ENCODE results near the gene S1PR5. TPM values are rescaled to one million over a fixed set of nuclear protein-coding genes. Genes with fewer than 3 reads are reported as not detected.

Gene S1PR5
- polyA plus RNA-seq, 1 donor: 0.96 TPM

DNA sequence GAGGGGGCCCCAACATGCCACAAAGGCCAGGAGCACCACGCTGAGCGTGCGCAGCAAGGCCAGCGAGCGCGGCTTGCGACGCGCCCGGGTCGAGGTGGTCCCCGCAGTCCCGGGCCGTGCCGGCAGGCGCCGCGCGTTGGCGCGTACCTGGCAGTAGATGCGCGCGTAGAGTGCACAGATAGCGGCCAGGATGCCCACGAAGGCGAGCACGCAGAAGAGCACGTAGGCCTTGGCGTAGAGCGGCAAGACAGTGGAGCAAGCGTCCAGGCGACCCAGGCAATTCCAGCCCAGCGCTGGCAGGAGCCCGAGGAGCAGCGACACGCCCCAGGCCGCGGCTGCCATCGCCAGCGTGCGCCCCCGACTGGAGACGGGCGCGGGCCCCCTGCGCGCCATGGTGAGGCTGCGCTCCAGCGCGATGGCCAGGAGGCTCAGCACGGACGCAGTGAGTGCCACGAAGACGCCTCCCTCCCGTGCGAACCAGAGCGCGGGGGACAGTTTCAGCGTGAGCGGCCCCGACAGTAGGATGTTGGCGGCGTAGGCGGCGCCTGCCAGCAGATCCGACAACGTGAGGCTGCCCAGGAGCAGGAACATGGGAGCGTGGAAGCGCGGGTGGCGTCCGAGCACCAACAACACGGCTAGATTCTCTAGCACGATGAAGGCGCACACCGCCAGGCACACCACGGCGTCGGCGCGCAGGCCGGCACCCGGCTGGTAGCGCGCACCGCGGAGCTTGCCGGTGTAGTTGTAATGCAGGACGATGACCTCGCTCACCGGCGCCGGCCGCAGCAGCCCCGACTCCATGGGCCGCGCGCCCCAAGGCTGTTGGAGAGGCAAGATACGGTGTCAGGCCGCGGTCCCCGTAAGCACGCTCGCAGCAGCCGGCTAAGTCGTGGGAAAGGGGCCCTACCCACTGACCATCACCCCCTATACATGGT is 2.8 kb downstream of the S1PR5 start:
- peak in 1 of 2 donors; percentile 30 for DNase-seq
- peaks cover 5% of the 10 kb centered on the region for H3K9me3 ChIP-seq (ENCODE audit: control insufficient read depth, low read depth, low read length)
- H3K27me3 ChIP-seq (ENCODE audit: control insufficient read depth, insufficient read depth, low read length): peaks cover 79% of the 10 kb centered on the region
- no peak overlapping the region for H3K27ac ChIP-seq (ENCODE audit: low read length)
- no peaks in the 10 kb centered on the region for H3K36me3 ChIP-seq (ENCODE audit: control insufficient read depth, insufficient read depth, low read length)
- no peak overlapping the region for H3K4me3 ChIP-seq (ENCODE audit: low read length)
- H3K4me1 ChIP-seq (ENCODE audit: control insufficient read depth, insufficient read depth, low read length): peaks cover 10% of the 10 kb centered on the region
- WGBS (ENCODE audit: insufficient coverage, low lambda C conversion rate): no CpG with 5 or more reads among the region's 107 CpGs

DNA sequence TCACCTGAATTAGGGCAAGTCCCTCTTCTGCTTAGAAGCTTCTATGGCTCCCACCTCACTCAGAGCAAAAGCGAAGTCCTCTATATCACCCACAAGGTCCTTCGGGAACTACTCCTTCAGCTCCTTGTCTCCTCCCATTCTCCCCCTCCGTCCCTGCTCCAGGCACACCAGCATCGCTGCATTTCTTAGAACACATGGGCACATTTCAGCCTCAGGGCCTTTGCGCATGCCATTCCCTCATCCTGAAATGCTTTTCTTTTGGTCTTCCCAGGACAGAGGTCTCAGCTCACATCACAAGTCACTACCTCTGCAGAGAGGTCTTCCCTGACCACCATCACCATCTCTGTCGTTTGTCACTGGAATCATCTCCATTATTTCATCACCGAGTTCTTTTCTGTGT is 4.0 kb downstream of the S1PR5 start:
- H3K4me1 ChIP-seq (ENCODE audit: control insufficient read depth, insufficient read depth, low read length): peaks cover 10% of the 10 kb centered on the region
- 100% methylated on average over 1 of the region's 7 CpGs for WGBS (ENCODE audit: insufficient coverage, low lambda C conversion rate)
- no peak for DNase-seq
- H3K27ac ChIP-seq (ENCODE audit: low read length): no peak overlapping the region
- H3K27me3 ChIP-seq (ENCODE audit: control insufficient read depth, insufficient read depth, low read length): peaks cover 67% of the 10 kb centered on the region
- H3K36me3 ChIP-seq (ENCODE audit: control insufficient read depth, insufficient read depth, low read length): no peaks in the 10 kb centered on the region
- no peak overlapping the region for H3K4me3 ChIP-seq (ENCODE audit: low read length)
- peaks cover 5% of the 10 kb centered on the region for H3K9me3 ChIP-seq (ENCODE audit: control insufficient read depth, low read depth, low read length)

DNA sequence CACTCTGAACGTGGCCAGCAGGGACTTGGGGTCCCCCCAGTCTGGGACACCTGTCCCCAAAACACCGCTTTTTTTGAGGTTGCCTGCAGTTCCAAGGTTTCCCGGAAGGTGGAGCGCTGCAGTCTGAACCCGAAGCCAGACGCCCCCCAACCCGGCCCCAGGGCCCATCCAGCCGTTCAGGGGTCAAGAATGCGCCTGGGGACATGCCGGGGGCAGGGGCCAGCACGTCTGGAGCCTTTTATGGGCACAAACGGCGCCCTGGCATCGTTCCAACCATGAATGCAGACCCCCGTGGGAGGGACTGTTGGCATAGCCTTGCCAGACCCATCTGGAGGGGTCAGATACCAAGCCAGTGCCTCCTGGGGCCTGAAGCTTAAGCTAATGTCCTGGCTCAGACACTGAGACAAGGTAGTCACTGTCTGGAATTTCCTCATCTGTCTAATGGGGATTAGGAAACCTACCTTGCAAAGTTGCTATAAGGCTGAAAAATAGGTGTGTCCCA is 6.9 kb downstream of the S1PR5 start:
- no peak overlapping the region for H3K4me3 ChIP-seq (ENCODE audit: low read length)
- H3K27me3 ChIP-seq (ENCODE audit: control insufficient read depth, insufficient read depth, low read length): peaks cover 38% of the 10 kb centered on the region
- no CpG with 5 or more reads among the region's 15 CpGs for WGBS (ENCODE audit: insufficient coverage, low lambda C conversion rate)

DNA sequence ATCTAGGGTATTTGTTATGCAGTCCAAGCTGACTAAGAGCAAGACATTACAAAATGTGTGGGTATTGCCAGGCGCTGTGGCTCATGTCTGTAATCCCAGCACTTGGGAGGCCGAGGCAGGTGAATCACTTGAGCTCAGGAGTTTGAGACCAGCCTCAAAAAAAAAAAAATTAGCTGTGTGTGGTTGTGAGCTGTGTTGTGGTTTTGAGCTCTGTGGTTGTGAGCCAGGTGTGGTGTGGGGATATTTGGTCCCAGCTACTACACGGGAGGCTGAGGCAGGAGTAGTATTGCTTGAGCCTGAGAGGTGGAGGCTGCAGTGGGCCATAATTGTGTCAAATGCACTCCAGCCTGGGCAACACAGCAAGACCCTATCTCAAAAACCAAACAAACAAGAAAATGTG is 8.5 kb downstream of the S1PR5 start:
- H3K27ac ChIP-seq (ENCODE audit: low read length): no peak overlapping the region
- no peak for DNase-seq
- no peaks in the 10 kb centered on the region for H3K9me3 ChIP-seq (ENCODE audit: control insufficient read depth, low read depth, low read length)
- H3K27me3 ChIP-seq (ENCODE audit: control insufficient read depth, insufficient read depth, low read length): peaks cover 22% of the 10 kb centered on the region
- no CpG with 5 or more reads among the region's 3 CpGs for WGBS (ENCODE audit: insufficient coverage, low lambda C conversion rate)
- H3K4me3 ChIP-seq (ENCODE audit: low read length): no peak overlapping the region
- peaks cover 5% of the 10 kb centered on the region for H3K4me1 ChIP-seq (ENCODE audit: control insufficient read depth, insufficient read depth, low read length)
- no peaks in the 10 kb centered on the region for H3K36me3 ChIP-seq (ENCODE audit: control insufficient read depth, insufficient read depth, low read length)

More for the DNA sequence above, 6.9 kb downstream of the S1PR5 start:
- Histone ChIP-seq H3K27ac (ENCODE audit: low read length) (no peak overlapping the region), H3K9me3 (ENCODE audit: control insufficient read depth, low read depth, low read length) (peaks cover 5% of the 10 kb centered on the region), H3K36me3 (ENCODE audit: control insufficient read depth, insufficient read depth, low read length) (no peaks in the 10 kb centered on the region), H3K4me1 (ENCODE audit: control insufficient read depth, insufficient read depth, low read length) (peaks cover 5% of the 10 kb centered on the region)
- DNase-seq: peak in 1 of 2 donors; percentile 33

DNA sequence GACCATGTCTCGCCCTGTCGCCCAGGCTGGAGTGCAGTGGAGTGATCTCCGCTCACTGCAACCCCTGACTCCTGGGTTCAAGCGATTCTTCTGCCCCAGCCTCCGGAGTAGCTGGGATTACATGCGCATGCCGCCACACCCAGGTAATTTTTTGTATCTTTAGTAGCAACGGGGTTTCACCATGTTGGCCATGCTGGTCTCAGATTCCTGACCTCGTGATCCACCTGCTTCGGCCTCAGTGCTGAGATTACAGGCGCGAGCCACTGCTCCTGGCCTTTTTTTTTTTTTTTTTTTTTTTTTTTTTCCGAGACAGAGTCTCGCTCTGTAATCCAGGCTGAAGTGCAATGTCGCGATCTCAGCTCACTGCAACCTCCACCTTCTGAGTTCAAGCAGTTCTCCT is 9.2 kb downstream of the S1PR5 start:
- WGBS (ENCODE audit: insufficient coverage, low lambda C conversion rate): no CpG with 5 or more reads among the region's 16 CpGs
- DNase-seq: no peak
- Histone ChIP-seq H3K4me3 (ENCODE audit: low read length) (no peak overlapping the region), H3K27ac (ENCODE audit: low read length) (no peak overlapping the region), H3K9me3 (ENCODE audit: control insufficient read depth, low read depth, low read length) (no peaks in the 10 kb centered on the region), H3K27me3 (ENCODE audit: control insufficient read depth, insufficient read depth, low read length) (peaks cover 15% of the 10 kb centered on the region), H3K36me3 (ENCODE audit: control insufficient read depth, insufficient read depth, low read length) (no peaks in the 10 kb centered on the region), H3K4me1 (ENCODE audit: control insufficient read depth, insufficient read depth, low read length) (peaks cover 5% of the 10 kb centered on the region)

DNA sequence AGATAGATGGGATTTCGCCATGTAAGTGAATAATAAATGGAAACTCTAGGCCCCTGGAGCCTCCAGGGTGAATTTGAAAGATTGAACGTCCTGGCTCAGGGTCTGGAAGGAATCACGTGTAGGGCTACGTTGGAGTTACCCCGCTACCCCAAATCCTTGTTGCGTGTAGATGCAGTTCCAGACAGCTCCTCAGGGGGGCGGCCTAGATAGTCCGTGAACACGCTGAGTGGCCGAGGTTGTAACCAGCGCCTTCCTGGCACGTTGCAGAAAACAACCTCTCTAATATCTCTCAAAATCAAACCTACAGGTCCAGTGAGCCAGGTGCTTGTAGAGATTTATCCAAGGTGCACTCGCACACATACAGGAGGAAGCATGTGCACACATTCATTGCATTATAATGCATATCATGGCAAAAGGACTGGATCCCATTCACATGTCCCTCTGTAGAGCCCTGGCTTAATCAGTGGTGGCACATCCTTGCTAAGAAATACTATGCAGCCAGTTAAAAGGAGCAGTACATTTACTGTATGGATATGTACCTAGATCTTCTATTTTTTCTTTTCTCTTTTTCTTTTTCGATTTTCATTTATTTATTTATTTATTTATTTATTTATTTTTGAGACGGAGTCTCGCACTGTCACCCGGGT is 11.5 kb downstream of the S1PR5 start:
- 80% methylated on average over 4 of the region's 17 CpGs for WGBS (ENCODE audit: insufficient coverage, low lambda C conversion rate)

DNA sequence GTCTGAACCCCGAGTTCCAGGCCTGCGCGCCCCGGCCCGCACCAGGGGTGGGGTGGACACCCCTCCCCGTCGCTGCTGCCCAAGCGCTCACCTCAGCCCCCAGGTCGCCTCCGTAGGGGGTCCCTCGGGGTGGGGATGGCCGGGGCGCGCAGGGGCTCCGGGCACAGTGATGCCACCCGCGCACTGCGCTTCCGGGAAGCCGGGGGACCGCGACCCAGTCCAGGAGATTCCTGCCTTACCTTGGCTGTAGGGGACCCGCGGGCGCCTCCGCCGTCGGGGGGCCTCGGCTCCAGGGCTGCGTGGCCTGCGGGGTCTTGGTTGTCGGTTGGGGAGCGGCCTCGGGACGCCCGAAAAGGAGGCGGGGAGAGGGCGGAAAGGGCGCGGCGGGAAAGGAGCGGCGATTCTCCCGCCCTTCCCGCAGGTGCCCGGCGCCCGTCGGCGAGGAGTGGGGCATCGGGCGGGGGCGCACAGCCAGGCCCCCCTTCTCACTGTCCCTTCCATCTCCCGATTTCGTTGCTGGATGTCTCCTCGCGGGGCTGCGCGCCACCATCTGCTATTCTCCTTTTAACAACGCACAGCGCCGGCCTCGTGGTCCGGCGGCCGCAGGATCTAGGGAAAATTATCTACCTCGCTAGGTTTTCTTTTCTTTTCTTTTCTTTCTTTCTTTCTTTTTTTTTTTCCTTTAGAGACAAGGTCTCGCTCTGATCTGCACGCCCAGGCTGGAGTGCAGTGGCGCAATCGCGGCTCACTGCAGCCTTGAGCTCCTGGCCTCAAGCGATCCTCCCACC is 14.1 kb downstream of the S1PR5 start, which contains the start of gene KEAP1:
Gene KEAP1 (minus strand): TSS at position 355 of the 788 bp plus-strand sequence. CDS start 3,323 bp downstream, outside the sequence.
- Histone ChIP-seq H3K4me3 (ENCODE audit: low read length) (peak within 1 kb of the TSS; percentile 88), H3K36me3 (ENCODE audit: control insufficient read depth, insufficient read depth, low read length) (peaks cover 14% of the 10 kb centered on the region), H3K27ac (ENCODE audit: low read length) (peak within 1 kb of the TSS; percentile 85), H3K4me1 (ENCODE audit: control insufficient read depth, insufficient read depth, low read length) (peaks cover 11% of the 10 kb centered on the region), H3K27me3 (ENCODE audit: control insufficient read depth, insufficient read depth, low read length) (no peaks in the 10 kb centered on the region), H3K9me3 (ENCODE audit: control insufficient read depth, low read depth, low read length) (no peaks in the 10 kb centered on the region)
- 0% methylated on average over 8 of the region's 73 CpGs for WGBS (ENCODE audit: insufficient coverage, low lambda C conversion rate)
- DNase-seq: peak in 1 of 2 donors; percentile 76

More for the DNA sequence above, 11.5 kb downstream of the S1PR5 start:
- Histone ChIP-seq H3K4me3 (ENCODE audit: low read length) (no peak overlapping the region), H3K4me1 (ENCODE audit: control insufficient read depth, insufficient read depth, low read length) (peaks cover 10% of the 10 kb centered on the region), H3K27ac (ENCODE audit: low read length) (no peak overlapping the region), H3K9me3 (ENCODE audit: control insufficient read depth, low read depth, low read length) (no peaks in the 10 kb centered on the region), H3K27me3 (ENCODE audit: control insufficient read depth, insufficient read depth, low read length) (peaks cover 4% of the 10 kb centered on the region), H3K36me3 (ENCODE audit: control insufficient read depth, insufficient read depth, low read length) (no peaks in the 10 kb centered on the region)
- peak; percentile 48 to 59 for DNase-seq

DNA sequence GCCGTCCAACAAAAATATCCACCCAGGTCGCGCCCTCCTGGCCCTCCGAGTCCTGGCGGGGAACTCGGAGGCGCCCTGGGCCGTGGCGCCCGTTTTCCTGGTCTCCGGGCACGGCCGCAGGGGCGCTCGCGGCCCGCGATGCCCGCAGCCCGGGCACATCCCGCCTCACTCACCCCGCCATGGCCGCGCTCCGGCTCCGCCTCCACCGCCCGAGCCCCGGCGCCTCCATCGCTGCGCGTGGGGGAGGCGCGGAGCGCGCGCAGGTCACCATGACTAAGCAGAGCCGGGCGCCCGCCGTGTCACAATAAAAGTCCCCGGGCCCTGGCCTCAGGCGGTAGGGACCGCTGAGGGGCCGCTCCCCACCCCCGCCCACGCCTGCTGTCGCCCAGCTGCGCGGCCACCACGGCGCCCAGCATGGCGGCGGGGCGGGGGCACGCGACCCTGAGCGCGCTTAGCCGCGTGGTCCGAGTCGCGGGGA is 14.7 kb downstream of the S1PR5 start:
- H3K36me3 ChIP-seq (ENCODE audit: control insufficient read depth, insufficient read depth, low read length): peaks cover 16% of the 10 kb centered on the region
- no peaks in the 10 kb centered on the region for H3K9me3 ChIP-seq (ENCODE audit: control insufficient read depth, low read depth, low read length)
- H3K27me3 ChIP-seq (ENCODE audit: control insufficient read depth, insufficient read depth, low read length): no peaks in the 10 kb centered on the region
- peaks cover 11% of the 10 kb centered on the region for H3K4me1 ChIP-seq (ENCODE audit: control insufficient read depth, insufficient read depth, low read length)
- DNase-seq: peak; percentile 93 to 95
- H3K4me3 ChIP-seq (ENCODE audit: low read length): peak overlapping the region; percentile 88
- H3K27ac ChIP-seq (ENCODE audit: low read length): peak overlapping the region; percentile 85
- WGBS (ENCODE audit: insufficient coverage, low lambda C conversion rate): no CpG with 5 or more reads among the region's 65 CpGs

DNA sequence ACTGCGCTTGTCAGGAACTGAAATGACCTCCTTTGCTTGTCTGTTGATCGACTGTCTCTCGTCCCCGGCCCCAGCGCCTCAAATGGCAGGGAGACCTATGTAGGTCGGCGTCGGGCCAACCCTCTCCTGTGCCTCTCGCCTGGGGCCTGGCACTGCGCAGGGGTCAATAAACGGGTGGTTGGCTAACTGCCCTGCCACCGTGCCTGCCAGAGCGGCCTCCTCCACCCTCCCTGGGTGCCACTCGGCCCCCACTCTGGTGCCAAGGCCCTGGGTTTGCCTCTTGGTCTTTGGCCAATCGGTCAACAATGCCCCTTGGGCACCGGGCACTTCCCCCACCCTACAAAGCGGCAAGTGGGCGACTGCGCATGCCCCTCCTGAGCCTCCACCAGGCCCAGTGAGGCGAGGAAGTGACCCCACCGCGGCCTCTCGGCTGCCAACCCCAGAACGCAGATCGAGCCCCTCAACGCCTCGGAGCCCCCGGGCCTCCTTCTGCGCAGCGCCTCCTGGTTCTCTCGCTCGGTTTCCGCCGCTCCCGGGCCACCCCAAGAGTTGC is 15.2 kb downstream of the S1PR5 start:
- WGBS (ENCODE audit: insufficient coverage, low lambda C conversion rate): no CpG with 5 or more reads among the region's 35 CpGs
- peaks cover 11% of the 10 kb centered on the region for H3K4me1 ChIP-seq (ENCODE audit: control insufficient read depth, insufficient read depth, low read length)

More for the DNA sequence above, 15.2 kb downstream of the S1PR5 start:
- Histone ChIP-seq H3K9me3 (ENCODE audit: control insufficient read depth, low read depth, low read length) (no peaks in the 10 kb centered on the region), H3K27ac (ENCODE audit: low read length) (peak overlapping the region; percentile 85), H3K4me3 (ENCODE audit: low read length) (peak overlapping the region; percentile 88), H3K36me3 (ENCODE audit: control insufficient read depth, insufficient read depth, low read length) (peaks cover 21% of the 10 kb centered on the region), H3K27me3 (ENCODE audit: control insufficient read depth, insufficient read depth, low read length) (no peaks in the 10 kb centered on the region)
- DNase-seq: peak; percentile 37 to 69
